GM10847 (cell line): ENCODE results near the gene RAP1A.

ENCODE experiments used
- POLR2A ChIP-seq: IDR thresholded peaks from 2 replicates; pipeline ENCODE4 v1.6.1; 2011; ENCODE audit not compliant: insufficient read length; ENCODE audit errors: extremely low read depth

Gene RAP1A

DNA sequence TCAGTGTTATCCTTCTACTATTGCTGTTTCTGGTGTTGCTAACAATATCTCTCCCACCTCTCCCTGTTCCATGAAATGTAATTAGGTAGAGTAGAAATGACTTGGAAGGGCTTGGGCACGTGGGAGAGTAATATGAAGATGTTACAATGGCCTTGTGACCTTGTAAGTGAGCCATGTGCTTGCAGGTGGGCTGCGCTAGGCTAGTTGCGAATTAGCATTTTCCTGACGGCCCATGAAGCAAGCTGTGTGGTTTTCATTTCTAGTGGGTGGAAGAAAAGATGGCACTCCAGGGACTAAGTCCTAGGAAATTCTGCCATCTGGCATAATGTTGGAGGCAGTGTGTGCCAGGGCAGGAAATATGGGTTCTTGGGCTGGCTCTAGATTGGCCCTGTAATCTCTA lies 128.4 kb downstream of the RAP1A start:
- no peak for TF ChIP-seq POLR2A

DNA sequence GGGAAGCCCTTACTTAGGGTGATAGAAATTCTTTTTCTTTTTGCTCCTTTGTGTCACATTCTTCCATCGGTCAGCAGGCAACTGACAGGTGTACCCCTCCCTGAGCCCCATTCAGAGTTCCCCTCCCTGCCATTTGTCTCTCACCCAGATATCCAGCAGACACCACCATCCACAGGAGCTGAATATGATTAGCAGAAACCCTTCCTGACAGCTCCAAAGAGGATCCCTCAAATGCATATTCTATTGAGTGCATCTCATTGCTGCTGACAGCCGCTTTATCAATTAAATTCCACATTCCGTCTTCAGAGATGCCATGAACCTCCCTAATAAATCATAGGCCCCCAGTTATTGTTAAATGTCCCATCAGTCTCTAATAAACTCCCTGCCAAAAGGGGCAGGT lies 130.0 kb downstream of the RAP1A start:
- TF ChIP-seq POLR2A: no peak

DNA sequence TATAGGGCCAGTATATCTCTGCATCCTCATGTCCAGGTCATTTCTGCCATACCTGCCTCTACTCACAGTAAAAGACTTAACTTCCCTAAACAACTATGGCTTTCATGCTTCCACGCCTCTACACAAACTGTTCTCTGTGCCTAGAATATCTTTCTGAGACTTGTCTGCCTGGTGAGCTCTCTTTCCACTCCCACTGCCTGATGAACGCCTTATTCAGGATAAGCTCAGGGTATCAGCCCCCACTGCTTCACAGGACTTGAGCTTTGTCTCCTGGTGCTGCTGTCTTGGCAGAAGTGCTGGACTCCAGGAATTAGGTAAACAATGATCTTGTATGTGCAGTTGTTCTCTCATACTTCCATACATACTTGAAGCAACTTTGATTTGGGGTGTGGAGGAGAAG lies 131.3 kb downstream of the RAP1A start:
- no peak for TF ChIP-seq POLR2A

DNA sequence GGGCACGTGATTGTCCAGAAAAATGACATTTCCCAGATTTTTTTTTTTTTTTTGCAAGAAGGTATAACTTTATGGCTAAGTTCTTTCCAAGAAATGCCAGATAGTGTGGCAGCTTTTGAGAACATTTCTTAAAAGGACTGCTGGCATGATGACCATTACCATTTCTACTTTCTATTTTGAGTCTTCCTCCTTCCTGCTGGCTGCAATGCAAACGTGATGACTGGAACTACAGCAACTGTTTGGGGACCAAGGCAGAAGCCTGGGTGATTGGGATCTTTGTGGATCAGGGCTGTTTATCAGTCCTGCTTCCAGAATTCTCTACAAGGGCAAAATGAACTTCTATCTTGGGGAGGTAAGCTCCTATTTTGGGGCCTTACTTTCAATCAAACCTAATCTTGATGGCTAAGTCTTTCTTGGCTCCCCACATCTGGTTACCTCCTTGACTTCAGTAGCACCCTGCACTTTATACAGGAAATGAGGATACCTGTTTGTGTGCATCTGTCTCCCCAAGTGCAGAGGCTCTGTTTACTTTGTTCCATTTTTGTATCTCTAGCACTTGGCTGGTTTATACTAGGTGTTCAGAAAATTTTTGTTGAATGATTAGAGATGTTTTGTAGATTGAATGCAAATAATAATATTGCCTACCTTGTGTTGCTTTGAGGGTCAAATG lies 132.5 kb downstream of the RAP1A start:
- no peak for TF ChIP-seq POLR2A

- TF ChIP-seq POLR2A: no peak
These were observed 135.4 kb downstream of the RAP1A start for GRCh38 chr1:111754984-111755330.

- peak; percentile 85 for TF ChIP-seq POLR2A
These were observed 135.9 kb downstream of the RAP1A start, which contains the start of gene DDX20 for GRCh38 chr1:111755331-111756123. TSS of gene DDX20 (plus strand) at chr1:111755901. CDS start at chr1:111755925, 24 bp downstream.

DNA sequence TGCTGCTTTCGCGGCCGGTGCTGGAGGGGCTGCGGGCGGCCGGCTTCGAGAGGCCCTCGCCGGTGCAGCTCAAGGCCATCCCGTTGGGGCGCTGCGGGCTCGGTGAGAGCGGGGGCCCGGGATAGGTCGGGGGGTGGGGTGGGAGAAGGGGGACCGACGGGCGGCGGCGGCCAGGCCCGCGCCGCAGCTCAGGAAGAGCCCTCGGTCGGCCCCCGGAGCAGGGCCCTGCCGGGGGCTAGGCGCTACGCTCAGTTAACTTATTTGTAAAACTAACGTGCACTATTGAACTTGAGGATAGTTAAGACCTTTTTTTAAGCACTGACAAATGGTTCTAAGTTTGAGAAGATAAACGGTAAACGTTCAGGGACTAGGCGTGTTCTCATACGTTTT lies 136.5 kb downstream of the RAP1A start:
- TF ChIP-seq POLR2A: no peak

DNA sequence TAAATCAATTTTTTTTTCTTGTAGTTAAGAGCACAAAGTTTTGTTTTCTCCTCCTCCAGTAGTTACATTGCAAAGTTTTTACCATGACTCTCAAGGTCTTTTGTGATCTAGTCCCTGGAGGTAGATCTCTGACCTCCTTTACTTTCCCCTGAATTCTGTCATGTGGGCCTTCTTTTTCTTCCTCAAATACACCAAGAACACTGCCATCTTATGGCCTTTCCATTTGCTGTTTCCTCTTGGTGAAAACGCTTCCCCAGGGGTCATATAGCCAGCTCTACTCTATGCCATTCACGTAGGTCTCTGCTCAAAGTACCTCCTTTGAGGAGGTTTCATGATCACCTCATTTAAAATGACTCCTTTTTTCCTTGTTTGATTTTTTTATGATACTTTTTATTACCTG lies 138.8 kb downstream of the RAP1A start:
- TF ChIP-seq POLR2A: no peak

DNA sequence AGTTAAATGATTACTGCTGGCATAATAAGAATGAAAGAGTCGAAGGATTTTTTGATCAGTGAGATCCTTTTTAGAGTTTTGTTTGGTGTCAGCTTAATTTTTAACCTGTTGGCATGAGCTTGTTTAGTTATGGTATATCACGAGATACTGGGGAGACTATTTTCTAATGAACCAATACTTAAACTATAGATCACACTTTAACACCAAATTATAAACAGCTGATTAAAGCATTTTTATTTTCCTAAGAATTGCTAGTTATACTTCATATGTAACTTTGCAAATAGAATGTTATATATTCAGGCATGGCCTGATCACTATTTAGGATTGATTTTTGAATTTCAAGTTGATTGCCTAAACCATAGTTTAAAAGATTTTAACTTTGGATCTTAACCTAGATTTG lies 142.1 kb downstream of the RAP1A start:
- TF ChIP-seq POLR2A: no peak

DNA sequence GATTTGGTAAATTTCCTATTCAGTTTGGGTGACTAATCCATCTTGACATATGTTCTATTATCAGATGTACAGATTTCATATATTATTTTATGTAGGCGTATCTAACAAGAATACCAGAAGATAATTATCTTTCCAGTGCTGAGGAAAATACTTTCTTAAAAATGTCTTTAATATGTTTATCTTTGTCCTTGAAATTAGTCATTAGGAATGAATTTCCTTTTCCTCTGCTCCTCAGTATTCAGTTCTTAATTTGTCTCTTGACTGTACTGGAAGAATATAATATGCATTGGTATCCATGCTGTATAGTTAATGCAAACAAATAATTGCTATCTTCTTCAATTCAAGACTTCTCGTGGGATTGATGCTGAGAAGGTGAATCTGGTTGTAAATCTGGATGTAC lies 142.7 kb downstream of the RAP1A start:
- TF ChIP-seq POLR2A: no peak
